ENCODE measurements around the gene CYP21A2. TPM values are rescaled to one million over a fixed set of nuclear protein-coding genes. Genes with fewer than 3 reads are reported as not detected.
"Not testable (repeated sequence)": the region's sequence is repeated elsewhere in the genome, so short reads cannot be mapped to it uniquely, and the experiment has no call there.

CYP21A2 gene
- total and polyA plus RNA-seq, 2 donors (not counting 1 experiment from before 2014, with no cell fraction given): not detected

GRCh38 chr6:32004393-32004792 lies 33.8 kb upstream of the CYP21A2 start:
- not testable (repeated sequence) for H3K9me3 ChIP-seq (ENCODE audit: control insufficient read depth, insufficient read depth, low read depth, low read length)

GRCh38 chr6:32004864-32005537 lies 33.2 kb upstream of the CYP21A2 start:
- not testable (repeated sequence) for H3K9ac ChIP-seq (ENCODE audit: insufficient read depth, low read length); H3K27me3 ChIP-seq (ENCODE audit: control insufficient read depth, insufficient read depth, low read length); H3K9me3 ChIP-seq (ENCODE audit: control insufficient read depth, insufficient read depth, low read depth, low read length); H3K4me3 ChIP-seq (replicated peaks in 1 of 4; ENCODE audit: control extremely low read depth in 1 of 4, insufficient read depth in 1 of 4, low read depth in 3 of 4, low read length in 4 of 4); H3K36me3 ChIP-seq (ENCODE audit: control insufficient read depth, insufficient read depth, low read length); H3K27ac ChIP-seq (ENCODE audit: insufficient read depth, low read length); H3K79me2 ChIP-seq (ENCODE audit: control insufficient read depth, insufficient read depth, low read length); H2AFZ ChIP-seq (ENCODE audit: low read length); H4K20me1 ChIP-seq (ENCODE audit: control insufficient read depth, extremely low read depth, insufficient read depth, low read length); H3K4me1 ChIP-seq (ENCODE audit: control insufficient read depth, extremely low read depth, insufficient read depth, low read length); H3K4me2 ChIP-seq (ENCODE audit: extremely low read depth, insufficient read depth, low read length); DNase-seq (ENCODE audit: low read depth in 2 of 2)

More at GRCh38 chr6:32004393-32004792, 33.8 kb upstream of the CYP21A2 start:
- not testable (repeated sequence) for H3K79me2 ChIP-seq (ENCODE audit: control insufficient read depth, insufficient read depth, low read length); H3K27me3 ChIP-seq (ENCODE audit: control insufficient read depth, insufficient read depth, low read length); H3K9ac ChIP-seq (ENCODE audit: insufficient read depth, low read length); H3K36me3 ChIP-seq (ENCODE audit: control insufficient read depth, insufficient read depth, low read length); H4K20me1 ChIP-seq (ENCODE audit: control insufficient read depth, extremely low read depth, insufficient read depth, low read length); H3K4me3 ChIP-seq (replicated peaks in 1 of 4; ENCODE audit: control extremely low read depth in 1 of 4, insufficient read depth in 1 of 4, low read depth in 3 of 4, low read length in 4 of 4); H3K27ac ChIP-seq (ENCODE audit: insufficient read depth, low read length); H2AFZ ChIP-seq (ENCODE audit: low read length); H3K4me1 ChIP-seq (ENCODE audit: control insufficient read depth, extremely low read depth, insufficient read depth, low read length); DNase-seq (ENCODE audit: low read depth in 2 of 2); H3K4me2 ChIP-seq (ENCODE audit: extremely low read depth, insufficient read depth, low read length)

GRCh38 chr6:32005538-32005880 lies 32.7 kb upstream of the CYP21A2 start:
- not testable (repeated sequence) for H3K4me3 ChIP-seq (replicated peaks in 1 of 4; ENCODE audit: control extremely low read depth in 1 of 4, insufficient read depth in 1 of 4, low read depth in 3 of 4, low read length in 4 of 4); H3K4me1 ChIP-seq (ENCODE audit: control insufficient read depth, extremely low read depth, insufficient read depth, low read length); H3K36me3 ChIP-seq (ENCODE audit: control insufficient read depth, insufficient read depth, low read length); H3K79me2 ChIP-seq (ENCODE audit: control insufficient read depth, insufficient read depth, low read length); H4K20me1 ChIP-seq (ENCODE audit: control insufficient read depth, extremely low read depth, insufficient read depth, low read length); DNase-seq (ENCODE audit: low read depth in 2 of 2); H3K4me2 ChIP-seq (ENCODE audit: extremely low read depth, insufficient read depth, low read length); H3K9me3 ChIP-seq (ENCODE audit: control insufficient read depth, insufficient read depth, low read depth, low read length); H2AFZ ChIP-seq (ENCODE audit: low read length); H3K9ac ChIP-seq (ENCODE audit: insufficient read depth, low read length); H3K27ac ChIP-seq (ENCODE audit: insufficient read depth, low read length); H3K27me3 ChIP-seq (ENCODE audit: control insufficient read depth, insufficient read depth, low read length)

- H3K9ac ChIP-seq (ENCODE audit: insufficient read depth, low read length); H3K27me3 ChIP-seq (ENCODE audit: control insufficient read depth, insufficient read depth, low read length); DNase-seq (ENCODE audit: low read depth in 2 of 2): not testable (repeated sequence)
Measured at GRCh38 chr6:32005991-32006529, 32.2 kb upstream of the CYP21A2 start.

GRCh38 chr6:32007086-32007485 lies 31.1 kb upstream of the CYP21A2 start:
- H3K36me3 ChIP-seq (ENCODE audit: control insufficient read depth, insufficient read depth, low read length); DNase-seq (ENCODE audit: low read depth in 2 of 2); H3K27ac ChIP-seq (ENCODE audit: insufficient read depth, low read length); H3K79me2 ChIP-seq (ENCODE audit: control insufficient read depth, insufficient read depth, low read length); H3K9ac ChIP-seq (ENCODE audit: insufficient read depth, low read length); H3K4me3 ChIP-seq (replicated peaks in 1 of 4; ENCODE audit: control extremely low read depth in 1 of 4, insufficient read depth in 1 of 4, low read depth in 3 of 4, low read length in 4 of 4); H3K9me3 ChIP-seq (ENCODE audit: control insufficient read depth, insufficient read depth, low read depth, low read length); H3K4me1 ChIP-seq (ENCODE audit: control insufficient read depth, extremely low read depth, insufficient read depth, low read length); H2AFZ ChIP-seq (ENCODE audit: low read length); H4K20me1 ChIP-seq (ENCODE audit: control insufficient read depth, extremely low read depth, insufficient read depth, low read length); H3K4me2 ChIP-seq (ENCODE audit: extremely low read depth, insufficient read depth, low read length); H3K27me3 ChIP-seq (ENCODE audit: control insufficient read depth, insufficient read depth, low read length): not testable (repeated sequence)

More at GRCh38 chr6:32005991-32006529, 32.2 kb upstream of the CYP21A2 start:
- H3K79me2 ChIP-seq (ENCODE audit: control insufficient read depth, insufficient read depth, low read length); H2AFZ ChIP-seq (ENCODE audit: low read length); H3K4me3 ChIP-seq (replicated peaks in 1 of 4; ENCODE audit: control extremely low read depth in 1 of 4, insufficient read depth in 1 of 4, low read depth in 3 of 4, low read length in 4 of 4); H3K9me3 ChIP-seq (ENCODE audit: control insufficient read depth, insufficient read depth, low read depth, low read length); H3K4me1 ChIP-seq (ENCODE audit: control insufficient read depth, extremely low read depth, insufficient read depth, low read length); H3K27ac ChIP-seq (ENCODE audit: insufficient read depth, low read length); H4K20me1 ChIP-seq (ENCODE audit: control insufficient read depth, extremely low read depth, insufficient read depth, low read length); H3K4me2 ChIP-seq (ENCODE audit: extremely low read depth, insufficient read depth, low read length); H3K36me3 ChIP-seq (ENCODE audit: control insufficient read depth, insufficient read depth, low read length): not testable (repeated sequence)

- H3K4me3 ChIP-seq (replicated peaks in 1 of 4; ENCODE audit: control extremely low read depth in 1 of 4, insufficient read depth in 1 of 4, low read depth in 3 of 4, low read length in 4 of 4); H3K4me1 ChIP-seq (ENCODE audit: control insufficient read depth, extremely low read depth, insufficient read depth, low read length); H3K27ac ChIP-seq (ENCODE audit: insufficient read depth, low read length); H4K20me1 ChIP-seq (ENCODE audit: control insufficient read depth, extremely low read depth, insufficient read depth, low read length); H3K36me3 ChIP-seq (ENCODE audit: control insufficient read depth, insufficient read depth, low read length); H3K27me3 ChIP-seq (ENCODE audit: control insufficient read depth, insufficient read depth, low read length); H3K79me2 ChIP-seq (ENCODE audit: control insufficient read depth, insufficient read depth, low read length); H3K4me2 ChIP-seq (ENCODE audit: extremely low read depth, insufficient read depth, low read length); H3K9me3 ChIP-seq (ENCODE audit: control insufficient read depth, insufficient read depth, low read depth, low read length); H3K9ac ChIP-seq (ENCODE audit: insufficient read depth, low read length); DNase-seq (ENCODE audit: low read depth in 2 of 2); H2AFZ ChIP-seq (ENCODE audit: low read length): not testable (repeated sequence)
Measured at GRCh38 chr6:32008037-32008436, 30.2 kb upstream of the CYP21A2 start.

- not testable (repeated sequence) for H3K4me1 ChIP-seq (ENCODE audit: control insufficient read depth, extremely low read depth, insufficient read depth, low read length); H3K79me2 ChIP-seq (ENCODE audit: control insufficient read depth, insufficient read depth, low read length); H2AFZ ChIP-seq (ENCODE audit: low read length); H3K27me3 ChIP-seq (ENCODE audit: control insufficient read depth, insufficient read depth, low read length); H3K27ac ChIP-seq (ENCODE audit: insufficient read depth, low read length); H3K9ac ChIP-seq (ENCODE audit: insufficient read depth, low read length); DNase-seq (ENCODE audit: low read depth in 2 of 2); H3K4me3 ChIP-seq (replicated peaks in 1 of 4; ENCODE audit: control extremely low read depth in 1 of 4, insufficient read depth in 1 of 4, low read depth in 3 of 4, low read length in 4 of 4); H3K4me2 ChIP-seq (ENCODE audit: extremely low read depth, insufficient read depth, low read length); H3K36me3 ChIP-seq (ENCODE audit: control insufficient read depth, insufficient read depth, low read length); H4K20me1 ChIP-seq (ENCODE audit: control insufficient read depth, extremely low read depth, insufficient read depth, low read length); H3K9me3 ChIP-seq (ENCODE audit: control insufficient read depth, insufficient read depth, low read depth, low read length)
Measured at GRCh38 chr6:32008616-32009015, 29.6 kb upstream of the CYP21A2 start.
